B cell (primary cell): ENCODE results near the gene NUDT3. TPM values are rescaled to one million over a fixed set of nuclear protein-coding genes. Genes with fewer than 3 reads are reported as not detected.

Source experiments
- ATAC-seq: fragments of 200-7000 bp; cut with Tn5 transposase; one replicate; pipeline ENCODE4 v1.10.0; 2021; ENCODE audit warnings: low read depth, mild to moderate bottlenecking, moderate number of reproducible peaks, moderate library complexity
- CTCF ChIA-PET: fragments of 350-600 bp; sonication (Branson Sonifier 250); formaldehyde crosslinking; loops from one replicate; lab custom pipeline; 2021; ENCODE audit warnings: antibody characterized with exemption, inconsistent platforms; lab: Charles Lee
- POLR2A ChIA-PET: fragments of 350-600 bp; sonication (Branson Sonifier 250); formaldehyde crosslinking; loops from one replicate; lab custom pipeline; 2021; ENCODE audit warnings: antibody characterized with exemption; lab: Charles Lee
- DNase-seq: peaks from one replicate; pipeline ENCODE4 v3.0.0; 2013
- H2AFZ ChIP-seq: 2 replicates; pipeline ENCODE4 v1.6.1; 2012; ENCODE audit warnings: mild to moderate bottlenecking, low read depth, low read length; ENCODE audit not compliant: insufficient read depth, poor library complexity, severe bottlenecking
- H3K27ac ChIP-seq, 2 donors: 1 replicate in 1 of 2; 2 replicates in 1 of 2; pipeline ENCODE4 v1.5.1; 2012 to 2013; ENCODE audit warnings: low read length in 2 of 2, mild to moderate bottlenecking in 2 of 2, moderate library complexity in 1 of 2
- H3K27me3 ChIP-seq, 4 experiments: fragments of 200-600 bp in 1 of 4; sonication (generic) in 1 of 4; replicated peaks in 1 of 4; 1 replicate in 2 of 4; 2 replicates in 2 of 4; pipeline versions ENCODE4 v1.6.1 to v1.7.0; 2013 to 2016; ENCODE audit warnings: low read length in 3 of 4, mild to moderate bottlenecking in 2 of 4, mixed read lengths in 1 of 4, moderate library complexity in 1 of 4; ENCODE audit not compliant: insufficient read depth in 4 of 4, control insufficient read depth in 3 of 4; ENCODE audit errors: control extremely low read depth in 1 of 4
- H3K36me3 ChIP-seq, 2 experiments: replicated peaks in 1 of 2; 1 replicate in 1 of 2; 2 replicates in 1 of 2; pipeline versions ENCODE4 v1.6.1 to v1.7.1; 2013; ENCODE audit warnings: low read length in 1 of 2; ENCODE audit not compliant: insufficient read depth in 2 of 2, control insufficient read depth in 1 of 2; ENCODE audit errors: control extremely low read depth in 1 of 2, extremely low read depth in 1 of 2
- H3K4me1 ChIP-seq, 2 donors: fragments of 200-600 bp in 1 of 2; sonication (generic) in 1 of 2; 1 replicate in 1 of 2; 2 replicates in 1 of 2; pipeline versions ENCODE4 v1.5.1 to v1.6.1; 2013 to 2017; ENCODE audit warnings: low read length in 2 of 2; ENCODE audit not compliant: control insufficient read depth in 2 of 2, insufficient read depth in 2 of 2
- H3K4me2 ChIP-seq: replicated peaks from 2 replicates; pipeline ENCODE3; 2012; ENCODE audit warnings: mild to moderate bottlenecking, low read depth, low read length; ENCODE audit not compliant: poor library complexity, severe bottlenecking
- H3K4me3 ChIP-seq, 5 experiments: fragments of 200-600 bp in 1 of 5; sonication (generic) in 1 of 5; 1 replicate in 3 of 5; 2 replicates in 2 of 5; pipeline versions ENCODE4 v1.5.1 to v1.7.0; 2011 to 2016; ENCODE audit warnings: low read length in 4 of 5, mild to moderate bottlenecking in 4 of 5, low read depth in 2 of 5, control low read depth in 1 of 5, moderate library complexity in 1 of 5; ENCODE audit not compliant: insufficient read depth in 1 of 5; ENCODE audit errors: control extremely low read depth in 1 of 5, extremely low read depth in 1 of 5
- H3K79me2 ChIP-seq: fragments of 200-600 bp; sonication (generic); one replicate; pipeline ENCODE4 v1.6.0; 2016; ENCODE audit warnings: low read length; ENCODE audit not compliant: control insufficient read depth, insufficient read depth
- H3K9ac ChIP-seq: fragments of 200-600 bp; sonication (generic); 2 replicates; pipeline ENCODE4 v1.6.1; 2017; ENCODE audit warnings: mild to moderate bottlenecking, low read length, moderate library complexity
- H3K9me3 ChIP-seq, 3 donors: one replicate each; pipeline versions ENCODE4 v1.6.1 to v1.7.1; 2013; ENCODE audit warnings: low read length in 2 of 3; ENCODE audit not compliant: control insufficient read depth in 2 of 3, insufficient read depth in 1 of 3; ENCODE audit errors: control extremely low read depth in 1 of 3
- H4K20me1 ChIP-seq: 2 replicates; pipeline ENCODE4 v1.6.0; 2012; ENCODE audit warnings: mild to moderate bottlenecking, low read length; ENCODE audit not compliant: insufficient read depth, control insufficient read depth, poor library complexity, severe bottlenecking
- H3K27ac Mint-ChIP-seq: one replicate; pipeline ENCODE4 v1.8.0; 2021; ENCODE audit warnings: mixed read lengths
- H3K27me3 Mint-ChIP-seq: one replicate; pipeline ENCODE4 v1.8.0; 2021; ENCODE audit warnings: mixed read lengths
- H3K4me1 Mint-ChIP-seq: one replicate; pipeline ENCODE4 v1.8.0; 2021; ENCODE audit warnings: mixed read lengths
- H3K4me3 Mint-ChIP-seq: one replicate; pipeline ENCODE4 v1.8.0; 2021; ENCODE audit warnings: mixed read lengths
- H3K9me3 Mint-ChIP-seq: one replicate; pipeline ENCODE4 v1.8.0; 2022; ENCODE audit warnings: mixed read lengths; ENCODE audit not compliant: insufficient read depth
- EZH2 ChIP-seq: IDR thresholded peaks from 2 replicates; pipeline ENCODE4 v1.6.1; 2012; ENCODE audit warnings: borderline replicate concordance, low read depth, mild to moderate bottlenecking, moderate library complexity, low read length; ENCODE audit not compliant: insufficient read depth, poor library complexity, severe bottlenecking
- WGBS: methylation state at CpG from one replicate; pipeline ENCODE4 v1.1.5; 2013; ENCODE audit warnings: missing lambda C conversion rate; ENCODE audit not compliant: insufficient coverage; 5-methylcytosine and 5-hydroxymethylcytosine counted together
- intact Hi-C: fragments of 100-400 bp; cut with micrococcal nuclease; formaldehyde crosslinking; loops from one replicate; pipeline ENCODE4 v1.10.0; 2022
- polyA plus RNA-seq: library from polyadenylated mRNA; depleted of rRNA; stranded (reverse); fragments of >200 nt; gene quantifications from 2 replicates; pipeline ENCODE4 v1.2.3, GENCODE V29; 2012
- total RNA-seq, 2 donors: library from RNA; stranded (reverse); fragments of 120-200 nt in 1 of 2; gene quantifications; 1 replicate in 1 of 2; 2 replicates in 1 of 2; pipeline versions ENCODE4 v1.2.3 to v1.2.4, GENCODE V29; 2013 to 2022
- TF ChIP-seq, protein P1 (sequence below): fragments of 200-600 bp; IDR thresholded peaks from one replicate; pipeline ENCODE4 v1.8.0; 2022; ENCODE audit warnings: antibody characterized with exemption, mild to moderate bottlenecking

The NUDT3 gene
- total and polyA plus RNA-seq, 2 donors (not counting 1 experiment from before 2014, with no cell fraction given), result 18.2 to 37.4 TPM

DNA sequence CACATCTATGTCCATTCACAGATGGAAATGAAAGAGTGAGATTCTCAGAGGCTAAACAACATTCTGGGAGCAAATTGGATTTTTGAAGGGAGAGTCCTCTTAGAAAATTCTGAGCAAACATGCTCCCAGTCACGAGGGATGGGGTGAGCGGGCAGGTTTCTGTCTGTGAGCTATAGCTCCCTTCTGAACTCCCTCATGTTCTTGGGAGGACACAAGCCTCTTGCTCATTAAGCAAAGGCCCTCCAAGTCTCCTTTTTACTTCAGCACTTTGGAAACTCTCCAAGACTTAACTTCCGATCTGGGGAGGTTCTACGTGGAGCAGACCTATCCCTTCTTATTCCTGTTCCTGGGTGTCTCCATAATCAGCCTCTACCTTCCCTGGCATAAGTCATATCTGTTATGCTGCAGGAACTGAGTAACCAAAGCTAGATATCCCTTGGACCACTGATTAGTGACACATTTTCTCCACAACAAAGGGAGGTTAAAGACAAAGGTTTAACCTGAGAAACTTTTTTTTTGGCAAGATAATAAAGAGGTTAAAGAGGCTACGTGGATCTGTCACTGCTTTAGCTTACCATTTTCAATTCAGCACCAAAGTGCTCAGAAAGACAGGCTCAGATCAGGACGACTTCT lies 110.7 kb downstream of the NUDT3 start:
- Histone ChIP-seq H4K20me1 (no peaks in the 10 kb centered on the region), H3K79me2 (no peaks in the 10 kb centered on the region), H3K27me3 (no peaks in the 10 kb centered on the region), H3K4me1 (peaks cover 19 to 29% of the 10 kb centered on the region in 2 donors), H3K36me3 (peaks cover 6 to 9% of the 10 kb centered on the region in 2 experiments), H3K9ac (no peak overlapping the region), H3K9me3 (no peaks in the 10 kb centered on the region), H3K4me2 (no peak overlapping the region), H2AFZ (no peak overlapping the region), H3K4me3 (no peak overlapping the region), H3K27ac (no peak overlapping the region)
- no peaks in the 10 kb centered on the region for H3K9me3 Mint-ChIP-seq
- no peaks in the 10 kb centered on the region for H3K27me3 Mint-ChIP-seq
- WGBS, result 93% methylated on average over 4 of the region's 6 CpGs
- H3K4me1 Mint-ChIP-seq, result peaks cover 29% of the 10 kb centered on the region
- DNase-seq (no peak), ATAC-seq (no peak)
- intact Hi-C loops, result no loop called here
- TF ChIP-seq, protein P1, sequence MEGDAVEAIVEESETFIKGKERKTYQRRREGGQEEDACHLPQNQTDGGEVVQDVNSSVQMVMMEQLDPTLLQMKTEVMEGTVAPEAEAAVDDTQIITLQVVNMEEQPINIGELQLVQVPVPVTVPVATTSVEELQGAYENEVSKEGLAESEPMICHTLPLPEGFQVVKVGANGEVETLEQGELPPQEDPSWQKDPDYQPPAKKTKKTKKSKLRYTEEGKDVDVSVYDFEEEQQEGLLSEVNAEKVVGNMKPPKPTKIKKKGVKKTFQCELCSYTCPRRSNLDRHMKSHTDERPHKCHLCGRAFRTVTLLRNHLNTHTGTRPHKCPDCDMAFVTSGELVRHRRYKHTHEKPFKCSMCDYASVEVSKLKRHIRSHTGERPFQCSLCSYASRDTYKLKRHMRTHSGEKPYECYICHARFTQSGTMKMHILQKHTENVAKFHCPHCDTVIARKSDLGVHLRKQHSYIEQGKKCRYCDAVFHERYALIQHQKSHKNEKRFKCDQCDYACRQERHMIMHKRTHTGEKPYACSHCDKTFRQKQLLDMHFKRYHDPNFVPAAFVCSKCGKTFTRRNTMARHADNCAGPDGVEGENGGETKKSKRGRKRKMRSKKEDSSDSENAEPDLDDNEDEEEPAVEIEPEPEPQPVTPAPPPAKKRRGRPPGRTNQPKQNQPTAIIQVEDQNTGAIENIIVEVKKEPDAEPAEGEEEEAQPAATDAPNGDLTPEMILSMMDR, result no peak
- TF ChIP-seq EZH2, result no peak
- H3K4me3 Mint-ChIP-seq, result no peak overlapping the region
- ChIA-PET POLR2A (no interaction called here), CTCF (interaction anchor here (1.3 to 2.1 kb wide), 2 partner anchors 9 to 133 kb away, joined by 4 to 5 read pairs; no protein-coding TSS in a partner anchor)
- H3K27ac Mint-ChIP-seq, result no peak overlapping the region

DNA sequence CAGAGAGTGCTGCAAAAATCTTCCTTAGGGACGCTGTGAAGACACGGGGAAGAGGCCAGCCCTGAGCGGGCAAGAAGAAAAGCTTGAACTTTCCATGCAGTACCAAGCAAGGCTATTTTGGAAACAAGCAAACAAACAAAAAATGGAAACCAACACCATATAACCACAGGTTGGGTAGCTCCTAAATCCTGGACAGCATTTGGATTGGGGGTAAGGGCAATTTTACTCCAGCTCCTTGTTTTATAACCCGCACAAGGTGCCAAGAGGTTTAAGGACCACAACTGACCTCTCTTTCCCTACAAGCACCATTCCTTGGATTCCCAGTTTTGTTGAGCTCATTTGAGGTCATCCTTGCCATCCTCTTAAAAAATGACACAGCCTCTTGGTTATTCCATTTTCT lies 112.3 kb downstream of the NUDT3 start:
- H2AFZ ChIP-seq, result no peak overlapping the region
- no peak overlapping the region for H3K27ac ChIP-seq
- Mint-ChIP-seq H3K27ac (no peak overlapping the region), H3K4me3 (no peak overlapping the region), H3K4me1 (peaks cover 29% of the 10 kb centered on the region), H3K9me3 (no peaks in the 10 kb centered on the region), H3K27me3 (no peaks in the 10 kb centered on the region)
- H3K36me3 ChIP-seq, result peaks cover 6 to 9% of the 10 kb centered on the region in 2 experiments
- intact Hi-C loops, result no loop called here
- H3K9ac ChIP-seq, result no peak overlapping the region
- 97% methylated on average over 4 of the region's 4 CpGs for whole genome bisulfite sequencing
- H4K20me1 ChIP-seq, result no peaks in the 10 kb centered on the region
- H3K27me3 ChIP-seq, result no peaks in the 10 kb centered on the region
- H3K4me2 ChIP-seq, result no peak overlapping the region
- POLR2A ChIA-PET, result no interaction called here
- H3K79me2 ChIP-seq, result no peaks in the 10 kb centered on the region
- H3K4me3 ChIP-seq, result no peak overlapping the region
- no peaks in the 10 kb centered on the region for H3K9me3 ChIP-seq
- no peak for DNase-seq
- CTCF ChIA-PET, result no interaction called here
- TF ChIP-seq, protein P1, result no peak
- no peak for ATAC-seq
- peaks cover 16 to 22% of the 10 kb centered on the region in 2 donors for H3K4me1 ChIP-seq
